Measurements from ENCODE around the gene PDK1. TPM values are rescaled to one million over a fixed set of nuclear protein-coding genes. Genes with fewer than 3 reads are reported as not detected.

Gene PDK1
- total and polyA plus RNA-seq, 2 experiments from 2014 or later, result 383 to 619 TPM

- no peak for TF ChIP-seq CTCF (IDR thresholded peaks at IDR 0.05; ENCODE audit: low read depth, low read length)
- DNase-seq (ENCODE audit: low read depth in 1 of 2, low spot score in 1 of 2), result peak; percentile 28 to 74
- Histone ChIP-seq H3K27ac (peak overlapping the region; percentile 97), H3K4me1 (ENCODE audit: low read depth) (peaks cover 77% of the 10 kb centered on the region), H3K9me3 (ENCODE audit: low read depth) (no peaks in the 10 kb centered on the region), H3K4me3 (peak overlapping the region; percentile 0), H3K27me3 (no peaks in the 10 kb centered on the region), H3K36me3 (peaks cover 64% of the 10 kb centered on the region)
Measured at GRCh38 chr2:172600557-172601008, 44.7 kb downstream of the PDK1 start.

DNA sequence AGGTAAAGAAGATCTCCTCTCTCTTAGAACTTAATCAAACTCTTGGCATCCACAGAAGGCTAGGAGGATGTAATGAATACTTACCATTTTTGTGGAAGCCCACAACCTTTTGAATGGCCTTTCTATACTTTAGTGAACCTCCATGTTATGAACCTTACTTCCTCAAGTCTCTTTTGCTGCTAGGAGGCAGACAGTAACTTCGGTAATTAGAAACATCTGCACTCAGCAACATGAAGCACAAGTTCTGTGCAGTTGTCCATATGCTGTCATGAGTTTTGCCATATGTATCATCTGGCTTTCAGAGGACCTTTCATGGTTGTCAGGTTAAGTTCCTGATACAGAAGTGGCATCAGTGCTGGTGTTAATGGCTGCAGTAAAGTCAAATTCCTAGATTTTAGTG, 50.4 kb downstream of the PDK1 start:
- H3K36me3 ChIP-seq, result peaks cover 62% of the 10 kb centered on the region
- no peak for DNase-seq (ENCODE audit: low read depth in 1 of 2, low spot score in 1 of 2)
- H3K9me3 ChIP-seq (ENCODE audit: low read depth), result no peaks in the 10 kb centered on the region
- H3K27ac ChIP-seq, result peak overlapping the region; percentile 83
- no peaks in the 10 kb centered on the region for H3K27me3 ChIP-seq
- no peak overlapping the region for H3K4me3 ChIP-seq
- H3K4me1 ChIP-seq (ENCODE audit: low read depth), result peaks cover 38% of the 10 kb centered on the region
- no peak for TF ChIP-seq CTCF (IDR thresholded peaks at IDR 0.05; ENCODE audit: low read depth, low read length)

- Histone ChIP-seq H3K27me3 (no peaks in the 10 kb centered on the region), H3K4me3 (no peak overlapping the region), H3K4me1 (ENCODE audit: low read depth) (peaks cover 28% of the 10 kb centered on the region), H3K9me3 (ENCODE audit: low read depth) (no peaks in the 10 kb centered on the region), H3K27ac (peak overlapping the region; percentile 83), H3K36me3 (peaks cover 57% of the 10 kb centered on the region)
- DNase-seq (ENCODE audit: low read depth in 1 of 2, low spot score in 1 of 2), result peak in 1 of 2 donors; percentile 17
- TF ChIP-seq CTCF (IDR thresholded peaks at IDR 0.05; ENCODE audit: low read depth, low read length), result no peak
Measured at GRCh38 chr2:172607379-172607928, 51.6 kb downstream of the PDK1 start.

- DNase-seq (ENCODE audit: low read depth in 1 of 2, low spot score in 1 of 2), result no peak
- no peaks in the 10 kb centered on the region for H3K27me3 ChIP-seq
Measured at GRCh38 chr2:172609488-172609887, 53.6 kb downstream of the PDK1 start.

GRCh38 chr2:172612051-172612450, 56.2 kb downstream of the PDK1 start:
- Histone ChIP-seq H3K27me3 (no peaks in the 10 kb centered on the region), H3K4me3 (no peak overlapping the region), H3K9me3 (ENCODE audit: low read depth) (no peaks in the 10 kb centered on the region), H3K36me3 (peaks cover 43% of the 10 kb centered on the region), H3K27ac (peak overlapping the region; percentile 83), H3K4me1 (ENCODE audit: low read depth) (peaks cover 24% of the 10 kb centered on the region)
- no peak for DNase-seq (ENCODE audit: low read depth in 1 of 2, low spot score in 1 of 2)
- no peak for TF ChIP-seq CTCF (IDR thresholded peaks at IDR 0.05; ENCODE audit: low read depth, low read length)

More at GRCh38 chr2:172609488-172609887, 53.6 kb downstream of the PDK1 start:
- Histone ChIP-seq H3K27ac (peak overlapping the region; percentile 83), H3K9me3 (ENCODE audit: low read depth) (no peaks in the 10 kb centered on the region), H3K4me3 (no peak overlapping the region), H3K36me3 (peaks cover 54% of the 10 kb centered on the region), H3K4me1 (ENCODE audit: low read depth) (peaks cover 24% of the 10 kb centered on the region)
- TF ChIP-seq CTCF (IDR thresholded peaks at IDR 0.05; ENCODE audit: low read depth, low read length), result no peak

All from cardiac muscle cell (in vitro differentiated cells and primary cell).